GM19395 (cell line): ENCODE data around the gene B4GALNT1.
"Not testable (repeated sequence)": the region's sequence is repeated elsewhere in the genome, so short reads cannot be mapped to it uniquely, and the experiment has no call there.

Experiments used
- ATAC-seq: cut with Tn5 transposase; IDR thresholded peaks from one replicate; pipeline ENCODE4 v1.9.1; 2021; ENCODE audit warnings: mild to moderate bottlenecking, moderate library complexity; ENCODE audit not compliant: unreplicated experiment

Gene B4GALNT1

DNA sequence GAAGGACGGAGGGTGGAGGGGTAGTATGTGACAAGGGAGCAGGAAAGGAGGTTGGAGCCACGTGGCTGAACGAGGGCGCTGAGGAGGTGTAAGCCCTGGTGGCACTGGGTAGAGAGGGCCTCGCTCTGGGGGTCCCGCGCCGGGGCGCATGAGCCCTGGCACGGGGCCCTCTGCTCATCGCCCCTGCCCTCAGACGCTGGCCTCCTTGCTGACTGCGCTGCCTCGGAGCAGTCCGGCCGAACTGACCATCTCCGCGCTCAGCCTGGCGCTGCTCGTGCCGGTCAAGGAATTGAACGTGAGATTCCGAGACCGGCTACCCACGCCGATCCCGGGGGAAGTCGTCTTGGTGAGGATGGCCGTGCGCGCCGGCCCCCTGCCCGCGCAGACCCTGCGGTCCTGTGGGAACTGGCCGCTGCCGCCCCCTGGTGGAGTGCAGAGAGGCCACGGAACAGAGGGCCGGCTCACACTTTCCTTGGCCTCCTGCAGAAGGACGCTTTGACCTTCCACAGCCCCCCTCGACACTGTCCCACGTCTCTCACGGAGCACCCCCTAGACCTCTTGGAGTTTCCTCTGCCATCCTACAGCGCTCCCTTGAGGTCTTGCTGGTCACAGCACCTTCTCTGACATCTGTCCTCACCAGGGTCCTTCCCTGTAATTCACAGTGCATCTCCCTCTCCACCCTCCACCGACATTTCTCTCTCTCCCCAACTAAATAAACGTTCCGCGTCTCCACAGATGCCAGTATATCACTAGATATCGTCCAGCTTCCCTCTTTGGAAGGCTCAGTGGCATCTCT lies 11.3 kb downstream of the B4GALNT1 start:
- ATAC-seq = peak; percentile 68

DNA sequence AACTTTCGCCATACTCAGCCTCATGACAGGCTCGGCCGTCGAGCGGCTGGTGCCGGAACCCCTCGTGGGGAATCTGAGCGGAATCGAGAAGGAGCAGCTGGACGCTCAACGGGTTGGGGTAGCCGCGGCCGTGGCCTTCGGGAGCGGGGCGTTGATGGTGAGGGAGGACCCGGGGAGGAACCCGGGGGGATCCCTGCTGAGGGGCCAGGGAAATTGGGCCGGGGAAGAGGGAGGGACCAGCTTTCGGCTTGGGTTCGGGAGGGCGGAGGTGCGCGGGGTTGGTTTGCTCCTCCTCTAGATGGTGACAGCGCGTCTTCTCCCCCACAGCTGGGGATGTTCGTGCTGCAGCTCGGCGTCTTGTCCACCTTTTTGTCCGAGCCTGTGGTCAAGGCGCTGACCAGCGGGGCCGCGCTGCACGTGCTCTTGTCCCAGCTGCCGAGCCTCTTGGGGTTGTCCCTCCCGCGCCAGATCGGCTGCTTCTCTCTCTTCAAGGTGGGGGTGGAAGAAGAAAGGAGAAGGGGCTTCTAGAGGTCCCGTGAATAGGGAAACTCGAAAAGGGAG lies 12.0 kb downstream of the B4GALNT1 start:
- no peak for ATAC-seq

DNA sequence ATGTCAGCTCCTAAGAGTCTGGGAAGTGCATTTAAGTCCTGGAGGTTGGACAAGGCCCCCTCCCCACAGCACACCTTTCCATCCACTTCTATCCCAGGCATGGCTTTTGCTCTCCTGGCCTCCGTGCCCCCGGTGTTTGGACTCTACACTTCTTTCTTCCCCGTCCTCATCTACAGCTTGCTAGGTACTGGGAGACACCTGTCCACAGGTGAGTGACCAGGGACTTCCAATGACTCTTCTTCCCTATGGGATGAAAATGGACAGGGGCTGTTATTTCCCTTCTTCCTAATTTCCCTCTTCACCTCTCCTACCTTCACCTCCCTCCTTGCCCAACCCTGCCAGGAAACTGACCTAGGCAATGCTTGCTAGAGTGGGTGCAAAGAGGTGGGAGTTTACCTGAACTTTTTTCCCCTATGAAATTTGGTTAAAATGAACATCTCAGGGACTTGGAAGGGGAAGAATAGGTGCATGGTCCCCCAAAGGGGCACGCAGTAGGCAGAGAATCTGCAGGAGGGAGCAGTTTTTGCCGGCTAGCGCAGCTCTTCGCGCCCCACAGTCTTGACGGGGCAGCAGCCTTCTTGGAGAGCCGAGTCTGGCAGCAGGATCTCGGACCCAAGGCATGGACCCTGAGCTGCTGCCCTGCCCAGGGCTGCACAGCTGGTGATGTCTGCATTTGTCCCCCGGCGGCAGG lies 12.6 kb downstream of the B4GALNT1 start:
- no peak for ATAC-seq

DNA sequence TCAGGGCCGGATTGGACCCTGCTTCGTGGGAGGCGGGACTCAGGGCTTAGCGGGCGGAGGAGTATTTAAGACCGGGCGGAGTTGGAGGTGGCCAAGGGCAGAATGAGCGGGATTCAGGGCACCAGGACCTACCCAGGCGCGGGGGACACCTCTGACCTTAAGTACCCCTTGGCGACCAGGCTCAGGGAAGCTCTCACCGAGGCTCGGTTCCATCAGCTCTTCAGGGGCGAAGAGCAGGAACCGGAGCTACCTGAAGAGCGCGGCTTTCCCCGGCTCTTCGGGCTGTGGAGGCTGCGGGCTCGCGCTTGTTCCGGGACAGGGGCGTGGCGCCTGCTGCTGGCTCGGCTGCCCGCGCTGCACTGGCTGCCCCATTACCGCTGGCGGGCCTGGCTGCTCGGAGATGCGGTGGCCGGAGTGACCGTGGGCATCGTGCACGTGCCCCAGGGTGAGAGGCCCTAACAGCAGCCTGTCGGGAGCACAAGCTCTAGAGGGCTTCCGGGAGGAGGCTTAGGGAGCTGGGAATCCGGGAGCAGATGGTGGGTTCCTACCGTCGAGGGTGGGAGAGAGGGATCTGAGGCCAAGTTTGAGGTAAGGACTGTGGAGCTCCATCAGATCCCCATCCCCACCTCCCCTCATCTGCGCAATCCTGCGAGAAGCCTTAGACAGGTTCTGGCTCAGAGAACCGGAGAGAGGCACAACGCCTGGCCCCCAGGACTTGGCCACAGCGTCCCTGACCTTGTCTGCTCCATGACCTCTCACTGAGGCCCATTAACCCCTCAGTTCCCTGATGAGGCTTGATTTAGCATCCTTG lies 13.4 kb downstream of the B4GALNT1 start:
- ATAC-seq = no peak

DNA sequence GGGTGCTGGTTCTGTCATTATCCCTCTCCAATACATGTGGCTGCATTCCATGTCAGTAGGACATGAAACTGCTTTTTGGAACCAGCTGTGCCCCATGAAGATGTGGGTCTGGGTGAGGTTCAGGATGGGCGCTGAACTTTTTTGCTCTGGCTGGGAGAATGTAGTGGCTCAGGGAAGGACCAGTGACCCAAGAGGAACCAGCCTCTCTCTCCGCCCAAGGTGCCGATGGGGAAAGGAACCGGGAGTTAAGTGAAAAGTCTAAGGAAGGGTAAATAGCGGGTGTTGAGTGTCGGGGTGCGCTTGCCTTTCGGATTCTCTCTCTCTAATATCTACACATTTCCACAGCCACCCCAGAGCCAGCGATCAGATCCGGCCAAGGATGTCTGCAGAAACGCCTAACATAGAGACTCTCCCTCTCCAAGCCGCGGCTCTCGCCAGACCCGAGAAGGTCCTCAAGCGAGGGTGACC lies 14.0 kb downstream of the B4GALNT1 start:
- ATAC-seq = no peak

DNA sequence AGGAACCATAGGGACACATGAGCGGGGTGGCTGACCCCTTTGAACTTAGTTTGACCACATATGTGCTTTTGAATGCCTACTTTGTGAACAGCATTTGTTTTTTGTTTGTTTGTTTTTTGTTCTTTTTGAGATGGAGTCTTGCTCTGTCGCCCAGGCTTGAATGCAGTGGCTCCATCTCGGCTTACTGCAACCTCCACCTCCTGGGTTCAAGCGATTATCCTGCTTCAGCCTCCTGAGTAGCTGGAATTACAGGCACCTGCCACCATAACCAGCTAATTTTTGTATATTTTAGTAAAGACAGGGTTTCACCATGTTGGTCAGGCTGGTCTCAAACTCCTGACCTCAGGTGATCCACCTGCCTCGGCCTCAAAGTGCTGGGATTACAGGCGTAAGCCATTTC lies 14.6 kb downstream of the B4GALNT1 start:
- not testable (repeated sequence) for ATAC-seq

DNA sequence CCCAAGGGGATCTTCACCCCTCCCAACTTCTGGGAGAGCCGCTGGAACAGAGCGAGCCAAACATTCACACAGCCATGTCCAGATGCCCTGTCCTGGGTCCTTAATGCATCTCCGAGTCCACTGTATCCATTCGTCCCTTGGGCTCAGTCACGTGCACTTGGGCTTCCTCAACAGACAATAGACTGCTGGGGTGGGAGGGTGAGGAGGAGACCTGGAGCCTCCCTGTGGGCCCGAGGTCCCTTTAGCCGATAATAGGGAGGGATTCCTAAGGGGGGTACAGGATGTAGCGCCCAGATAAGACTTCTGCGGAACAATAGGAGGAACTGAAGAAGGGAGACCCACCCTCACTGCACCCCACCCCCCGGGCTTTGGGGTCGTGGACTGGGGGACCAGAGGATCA lies 15.1 kb downstream of the B4GALNT1 start:
- no peak for ATAC-seq

DNA sequence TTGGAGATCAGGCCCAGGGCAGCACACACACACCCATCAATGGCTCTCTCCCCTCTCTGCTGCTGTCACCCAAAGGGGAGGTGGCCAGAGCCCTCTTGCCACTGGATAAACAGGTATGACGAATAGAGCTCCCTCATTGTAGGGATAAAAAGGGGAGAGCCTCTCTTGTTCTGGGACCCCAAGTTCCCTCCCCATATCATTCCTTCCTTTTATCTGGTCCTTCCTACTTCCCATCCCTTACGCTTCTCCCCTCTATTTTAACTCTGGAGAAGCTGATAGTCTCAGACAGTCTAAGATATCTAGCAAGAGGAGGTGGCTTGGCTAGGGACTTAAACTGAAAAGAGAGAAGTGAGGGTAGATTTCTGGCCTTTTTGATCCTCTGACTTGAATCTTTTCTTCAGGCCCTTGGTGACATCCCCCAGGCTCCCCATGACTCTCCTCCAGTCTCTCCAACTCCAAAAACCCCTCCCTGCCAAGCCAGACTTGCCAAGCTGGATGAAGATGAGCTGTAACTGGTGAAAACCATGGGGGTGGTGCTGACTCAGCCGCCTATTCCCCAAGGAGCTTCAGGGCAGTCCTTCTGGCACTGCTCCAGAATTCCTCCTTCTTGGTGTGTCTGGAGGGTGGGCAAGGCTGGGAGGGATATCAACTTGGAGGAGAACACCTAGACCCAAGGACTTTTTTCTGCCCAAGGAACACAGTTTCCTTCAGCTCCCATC lies 16.5 kb downstream of the B4GALNT1 start:
- ATAC-seq = no peak

DNA sequence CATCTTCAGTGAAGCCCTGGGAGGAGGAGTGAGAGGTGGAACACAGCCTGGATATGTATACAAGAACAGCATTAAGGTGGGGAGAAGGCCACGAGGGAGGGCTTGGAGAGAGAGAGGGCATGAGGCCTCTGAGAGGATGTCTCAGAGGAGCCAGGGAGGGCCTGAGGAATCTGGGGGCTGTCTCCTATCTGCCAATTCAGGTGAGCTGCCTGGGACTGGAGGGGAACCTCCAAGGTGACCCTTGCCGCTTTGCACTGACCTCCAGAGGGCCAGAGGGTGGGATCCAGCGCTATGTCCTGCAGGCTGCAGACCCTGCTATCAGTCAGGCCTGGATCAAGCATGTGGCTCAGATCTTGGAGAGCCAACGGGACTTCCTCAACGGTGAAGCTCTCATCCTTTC lies 17.4 kb downstream of the B4GALNT1 start:
- no peak for ATAC-seq

DNA sequence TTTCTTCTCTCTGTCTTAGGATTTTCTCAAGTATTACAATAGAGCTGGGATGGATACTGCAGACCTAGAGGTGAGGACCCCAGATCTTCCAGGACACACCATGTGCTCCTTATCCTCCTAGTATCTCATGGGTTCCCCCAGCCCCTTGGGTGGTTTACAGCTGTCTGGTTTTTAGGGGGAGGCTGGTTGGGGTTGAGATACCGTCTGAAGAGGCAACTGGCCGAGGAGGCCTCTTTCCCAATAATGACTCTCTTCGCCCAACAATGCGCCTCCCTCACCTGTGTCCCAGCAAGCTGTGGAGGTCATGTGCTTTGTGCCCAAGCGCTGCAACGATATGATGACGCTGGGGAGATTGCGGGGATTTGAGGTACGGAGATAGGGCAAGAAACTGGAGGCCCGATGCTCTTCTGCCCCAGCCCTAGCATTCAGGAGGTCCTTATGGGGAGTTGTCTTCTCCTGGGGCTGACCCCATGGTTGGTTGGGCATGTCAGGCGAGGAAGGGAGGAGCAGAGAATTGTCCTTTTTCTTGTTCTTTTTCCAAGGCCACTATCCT lies 18.0 kb downstream of the B4GALNT1 start:
- no peak for ATAC-seq

DNA sequence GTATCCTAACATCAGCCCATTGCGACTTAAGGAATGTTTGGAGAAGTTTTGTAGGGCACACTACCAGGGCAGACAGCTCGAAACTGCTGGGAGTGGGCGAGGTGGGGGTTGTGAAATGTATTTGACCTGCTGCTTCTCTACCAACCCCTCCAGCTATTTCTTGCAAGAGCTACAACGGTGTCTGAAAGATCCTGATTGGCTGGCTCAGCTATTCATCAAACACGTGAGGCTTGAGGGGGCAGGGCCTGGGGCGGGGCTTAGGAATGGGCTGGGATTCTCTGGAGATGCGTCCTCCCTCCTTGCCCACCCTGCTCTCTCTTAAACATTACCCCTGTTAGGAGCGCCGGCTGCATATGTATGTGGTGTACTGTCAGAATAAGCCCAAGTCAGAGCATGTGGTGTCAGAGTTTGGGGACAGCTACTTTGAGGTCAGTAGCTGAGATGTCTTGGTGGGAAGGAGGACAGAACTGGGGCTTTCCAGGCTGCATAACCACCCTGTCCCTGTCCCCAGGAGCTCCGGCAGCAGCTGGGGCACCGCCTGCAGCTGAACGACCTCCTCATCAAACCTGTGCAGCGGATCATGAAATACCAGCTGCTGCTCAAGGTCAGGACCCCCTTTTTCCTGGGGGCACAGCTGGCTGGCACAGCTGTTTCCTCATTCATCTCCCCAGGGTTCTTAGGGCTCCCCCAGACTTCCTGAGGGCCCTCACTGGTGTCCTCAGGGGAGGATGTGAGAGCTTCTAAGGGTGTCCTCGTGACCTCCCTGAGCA lies 18.6 kb downstream of the B4GALNT1 start:
- peak; percentile 69 for ATAC-seq

DNA sequence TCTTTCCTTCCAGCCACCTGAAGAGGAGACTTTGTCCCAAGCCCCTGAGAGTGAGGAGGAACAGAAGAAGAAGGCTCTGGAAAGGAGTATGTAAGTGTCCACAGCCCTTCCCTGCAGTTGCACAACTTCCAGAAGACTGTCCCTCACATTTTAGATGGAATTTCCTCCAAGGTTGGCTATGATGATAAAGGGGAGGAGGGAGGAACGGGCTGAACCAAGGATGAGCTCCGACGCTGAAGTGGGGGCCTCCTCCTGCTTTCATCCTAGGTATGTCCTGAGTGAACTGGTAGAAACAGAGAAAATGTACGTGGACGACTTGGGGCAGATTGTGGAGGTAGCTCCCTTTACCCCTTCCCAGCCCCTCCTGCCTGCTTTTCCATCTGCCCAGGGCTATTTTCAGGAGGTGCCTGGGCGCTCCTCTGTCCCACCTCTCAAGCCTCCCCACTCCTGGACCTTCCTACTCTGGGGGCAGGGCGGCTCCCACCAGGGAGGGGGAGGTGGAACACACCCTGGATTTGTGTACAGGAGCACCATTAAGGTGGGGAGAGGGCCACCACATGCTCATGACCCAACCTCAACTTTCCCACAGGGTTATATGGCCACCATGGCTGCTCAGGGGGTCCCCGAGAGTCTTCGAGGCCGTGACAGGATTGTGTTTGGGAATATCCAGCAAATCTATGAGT lies 19.4 kb downstream of the B4GALNT1 start:
- no peak for ATAC-seq

DNA sequence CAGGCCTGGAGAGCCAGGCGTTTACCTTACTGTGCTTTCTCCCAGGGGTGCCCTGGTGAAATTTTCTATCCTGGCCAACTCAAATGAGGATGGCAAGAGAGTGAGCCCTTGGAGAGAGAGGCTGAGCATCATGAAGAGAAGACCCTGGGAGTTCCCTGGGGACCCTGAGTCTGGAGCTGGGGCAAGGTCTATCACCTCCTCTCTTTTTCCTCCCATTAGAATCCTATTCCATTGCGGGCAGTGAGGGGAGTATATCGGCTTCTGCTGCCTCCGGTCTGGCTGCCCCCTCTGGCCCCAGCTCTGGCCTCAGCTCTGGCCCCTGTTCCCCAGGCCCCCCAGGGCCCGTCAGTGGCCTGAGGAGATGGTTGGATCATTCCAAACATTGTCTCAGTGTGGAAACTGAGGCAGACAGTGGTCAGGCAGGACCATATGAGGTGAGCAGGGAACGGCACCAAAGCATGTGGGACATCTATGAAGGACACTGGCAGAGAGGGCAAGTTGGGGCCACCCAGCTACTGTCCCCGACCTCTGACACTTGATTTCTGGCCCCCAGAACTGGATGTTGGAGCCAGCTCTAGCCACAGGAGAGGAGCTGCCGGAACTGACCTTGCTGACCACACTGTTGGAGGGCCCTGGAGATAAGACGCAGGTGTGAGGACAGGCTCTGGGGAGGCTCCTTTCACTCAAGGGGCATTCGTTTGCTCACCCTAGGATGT lies 20.1 kb downstream of the B4GALNT1 start:
- ATAC-seq = no peak

DNA sequence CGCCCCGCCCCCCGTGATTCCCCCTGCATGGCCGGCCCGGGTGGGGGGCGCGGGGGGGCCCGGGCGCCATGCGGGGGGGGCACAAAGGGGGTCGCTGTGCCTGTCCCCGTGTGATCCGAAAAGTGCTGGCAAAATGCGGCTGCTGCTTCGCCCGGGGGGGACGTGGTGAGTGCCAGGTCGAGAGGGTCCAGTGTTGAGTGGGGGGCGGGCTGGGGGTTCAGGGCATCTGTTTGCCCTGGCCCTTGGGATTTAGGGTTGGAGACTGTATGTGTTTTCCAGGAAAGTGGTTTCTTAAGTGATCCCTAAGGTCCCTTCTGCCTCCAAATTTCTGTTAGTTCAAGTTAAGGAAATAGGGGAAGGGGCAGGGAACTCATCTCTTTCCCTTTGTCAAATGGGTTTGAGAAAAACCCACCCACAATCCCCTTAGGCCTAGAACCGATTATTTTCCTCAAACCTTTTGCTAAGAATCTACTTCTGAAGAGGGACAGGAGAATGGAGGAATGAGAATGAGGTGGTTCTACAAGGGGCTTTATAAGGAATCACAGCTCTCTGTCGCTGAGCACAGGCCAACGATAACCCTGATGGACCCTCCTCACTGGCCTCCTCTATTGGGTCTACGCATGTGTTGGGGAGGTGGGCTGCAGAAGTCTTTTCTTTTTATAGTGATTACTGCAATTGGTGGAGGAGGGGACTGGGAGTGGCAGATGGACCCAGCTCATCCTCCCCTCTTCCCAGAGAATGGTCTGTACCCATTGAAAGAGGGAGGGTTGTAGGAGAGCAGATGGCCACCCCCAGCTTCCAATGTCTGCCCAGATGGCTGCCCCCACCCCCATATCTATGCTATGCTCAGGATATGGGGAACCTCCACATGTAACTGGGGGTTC lies 20.9 kb downstream of the B4GALNT1 start:
- no peak for ATAC-seq

DNA sequence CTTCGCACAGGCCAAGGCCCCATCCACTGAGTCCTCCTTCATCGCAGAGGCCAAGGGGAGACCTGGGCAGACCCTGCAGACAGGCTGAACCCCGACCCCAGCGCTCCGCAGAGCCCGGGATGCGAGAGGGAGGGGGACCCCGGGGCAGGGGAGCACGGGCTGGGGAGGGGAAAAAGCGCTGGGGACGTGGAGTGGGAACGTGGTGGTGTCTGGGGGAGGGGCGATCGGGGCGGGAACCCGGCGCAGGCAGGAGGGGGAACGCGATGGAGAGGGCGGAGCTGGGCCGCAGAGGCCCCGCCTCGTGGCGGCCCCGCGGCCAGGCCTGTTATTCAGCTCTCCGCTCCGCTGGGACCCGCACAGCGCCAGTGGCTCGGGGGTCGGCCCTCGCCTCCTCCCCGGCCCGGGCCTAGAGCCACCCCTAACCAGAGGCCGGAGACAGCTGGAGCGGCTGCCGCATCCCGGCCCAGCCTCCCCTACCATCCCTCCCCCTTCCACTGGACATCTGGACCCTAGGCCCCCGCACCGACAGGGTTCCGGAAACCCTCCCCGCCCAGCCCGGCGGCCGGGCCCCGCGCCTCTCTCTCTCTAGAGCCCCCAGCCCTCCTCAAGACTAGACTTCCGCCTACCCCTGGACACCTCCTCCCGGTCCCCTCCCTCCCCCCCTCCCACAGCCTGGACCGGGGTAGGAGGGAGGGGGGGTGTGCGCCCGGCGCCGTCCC lies 21.7 kb downstream of the B4GALNT1 start, which contains the start of gene ARHGEF25:
ARHGEF25 (plus strand) TSS at position 328 of the 719 bp plus-strand sequence. CDS start 460 bp downstream, outside the sequence.
- ATAC-seq = peak; percentile 58

DNA sequence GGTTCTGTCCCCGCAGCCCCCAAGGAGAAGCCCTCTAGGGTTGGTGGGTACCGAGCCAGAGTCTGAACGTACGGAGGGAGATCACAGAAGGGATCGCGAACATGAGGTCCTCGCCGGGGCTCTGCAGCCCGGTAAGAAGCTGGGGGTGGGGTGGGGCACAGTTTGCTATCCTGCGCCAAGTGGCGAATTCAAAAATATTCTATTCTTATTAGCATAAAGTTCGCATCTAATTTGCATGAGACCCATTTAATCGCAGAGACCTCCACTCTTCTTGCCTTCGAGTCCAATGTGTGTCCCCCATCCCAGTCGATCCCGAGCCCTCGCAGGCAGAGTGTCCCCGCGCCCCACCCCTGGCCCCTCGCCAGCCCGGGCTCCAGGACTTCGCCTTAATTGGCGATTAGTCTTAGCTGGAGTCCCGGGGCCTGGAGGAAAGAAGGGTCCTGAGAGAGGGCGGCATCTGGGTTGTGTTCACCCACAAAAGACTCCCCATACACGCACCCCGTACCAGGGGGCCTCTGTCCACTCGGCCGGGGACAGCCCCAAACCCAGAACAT lies 22.4 kb downstream of the B4GALNT1 start:
- ATAC-seq = no peak
